H1 (cell line): ENCODE measurements around the gene RIN3.

Source experiments
- CREB1 ChIP-seq: IDR thresholded peaks from 2 replicates; pipeline ENCODE4 v1.6.1; 2012; ENCODE audit warnings: inconsistent platforms
- CTCF ChIP-seq, 3 experiments: IDR thresholded peaks; 1 replicate in 2 of 3; 2 replicates in 1 of 3; pipeline versions ENCODE4 v1.5.1 to v1.6.1; 2011; ENCODE audit warnings: low read length in 3 of 3, mild to moderate bottlenecking in 3 of 3, inconsistent platforms in 2 of 3, low read depth in 1 of 3, moderate library complexity in 1 of 3; ENCODE audit not compliant: insufficient read depth in 1 of 3; ENCODE audit errors: control extremely low read depth in 1 of 3
- MAX ChIP-seq: IDR thresholded peaks from 2 replicates; pipeline ENCODE4 v1.6.1; 2012; ENCODE audit warnings: inconsistent platforms
- POLR2A ChIP-seq, 2 experiments: IDR thresholded peaks; 1 replicate in 1 of 2; 2 replicates in 1 of 2; pipeline ENCODE4 v1.6.1; 2011; ENCODE audit warnings: low read depth in 2 of 2, low read length in 2 of 2, mild to moderate bottlenecking in 2 of 2; ENCODE audit errors: control extremely low read depth in 1 of 2
- POLR2AphosphoS5 ChIP-seq: IDR thresholded peaks from 2 replicates; pipeline ENCODE4 v1.6.1; 2011; ENCODE audit warnings: low read depth, low read length
- RFX5 ChIP-seq: IDR thresholded peaks from 2 replicates; pipeline ENCODE4 v1.6.1; 2011; ENCODE audit warnings: low read depth, low read length, improper control_type of control experiment, borderline replicate concordance
- TAF1 ChIP-seq: IDR thresholded peaks from 2 replicates; pipeline ENCODE4 v1.6.1; 2011; ENCODE audit warnings: mild to moderate bottlenecking, low read depth, low read length

DNA sequence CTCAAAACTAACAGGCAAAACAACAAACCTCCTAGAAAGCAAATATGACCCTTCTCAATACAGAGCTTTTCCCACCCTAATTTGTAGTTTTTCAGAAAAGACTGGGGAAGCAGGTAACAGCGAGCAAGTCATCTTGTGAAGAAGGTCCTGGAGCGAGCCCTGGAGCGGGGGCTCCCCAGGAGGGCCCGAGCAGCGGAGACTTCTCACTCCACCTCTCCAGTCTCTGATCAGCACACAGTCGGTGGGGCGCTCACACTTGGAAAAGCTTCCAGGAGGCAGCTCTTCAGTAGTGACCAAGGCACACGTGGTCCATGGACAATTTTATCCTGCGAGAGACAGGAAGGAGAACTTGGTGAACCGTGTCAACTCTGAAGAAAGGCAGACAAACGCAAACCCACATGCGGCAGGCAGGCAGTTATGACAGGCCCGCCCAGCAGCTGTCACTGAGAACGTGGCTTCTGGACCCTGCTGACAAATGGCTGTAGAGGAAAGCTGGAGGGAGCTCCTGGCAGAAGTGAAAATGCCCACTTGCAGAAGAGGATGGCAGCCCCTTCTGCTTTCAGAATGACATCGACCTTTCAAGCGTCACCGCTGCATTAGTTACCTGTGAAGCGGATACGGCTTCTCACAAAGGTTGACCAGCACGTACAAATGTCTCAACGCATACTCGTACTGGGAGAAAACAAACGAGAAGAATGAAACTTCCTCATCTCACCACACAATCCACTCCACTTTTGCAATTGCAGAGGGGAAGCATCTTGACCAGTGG lies 190.6 kb downstream of the RIN3 start:
- TF ChIP-seq RFX5: no peak
- no peak for TF ChIP-seq CTCF (IDR thresholded peaks at IDR 0.05; ENCODE audit: control extremely low read depth in 1 of 3, insufficient read depth in 1 of 3, low read depth in 1 of 3, low read length in 3 of 3)
- TF ChIP-seq MAX: no peak
- no peak for TF ChIP-seq CREB1
- TF ChIP-seq TAF1: no peak
- TF ChIP-seq POLR2AphosphoS5: no peak
- no peak for TF ChIP-seq POLR2A (IDR thresholded peaks at IDR 0.05; ENCODE audit: control extremely low read depth in 1 of 2, low read depth in 2 of 2, low read length in 2 of 2)
